Measurements from ENCODE around the gene AFM. TPM values are rescaled to one million over a fixed set of nuclear protein-coding genes. Genes with fewer than 3 reads are reported as not detected.
A peak's percentile ranks its signal among the peaks of the same experiment; 100 is the strongest.

Gene AFM
- total and polyA plus RNA-seq, 5 donors: not detected

DNA sequence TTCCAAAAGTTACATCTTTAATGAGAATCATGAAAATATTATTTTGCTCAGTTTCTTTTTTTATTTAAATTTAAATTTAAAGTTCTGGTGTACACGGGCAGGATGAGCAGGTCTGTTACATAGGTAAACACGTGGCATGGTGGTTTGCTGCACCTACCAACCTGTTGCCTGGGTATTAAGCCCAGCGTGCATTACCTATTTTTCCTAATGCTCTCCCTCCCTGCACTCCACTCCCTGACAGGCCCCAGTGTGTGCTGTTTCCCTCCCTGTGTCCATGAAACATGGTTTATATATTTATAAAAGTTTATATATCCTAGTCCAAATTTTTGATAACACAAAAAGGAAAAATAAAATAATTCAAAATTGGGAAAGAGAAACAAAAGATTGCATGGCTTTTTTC, 41.6 kb upstream of the AFM start:
- Histone ChIP-seq H3K27me3 (ENCODE audit: control insufficient read depth, insufficient read depth) (no peaks in the 10 kb centered on the region), H3K4me3 (ENCODE audit: low read length) (no peak overlapping the region), H3K27ac (ENCODE audit: low read length) (no peak overlapping the region), H3K4me1 (ENCODE audit: control insufficient read depth, insufficient read depth, low read length) (no peaks in the 10 kb centered on the region), H3K9me3 (ENCODE audit: control insufficient read depth, low read length) (no peaks in the 10 kb centered on the region)
- intact Hi-C loops (cut with DNase I): no loop called here
- ATAC-seq (no peak), DNase-seq (no peak)
- WGBS: 78% methylated on average over 3 of the region's 3 CpGs

DNA sequence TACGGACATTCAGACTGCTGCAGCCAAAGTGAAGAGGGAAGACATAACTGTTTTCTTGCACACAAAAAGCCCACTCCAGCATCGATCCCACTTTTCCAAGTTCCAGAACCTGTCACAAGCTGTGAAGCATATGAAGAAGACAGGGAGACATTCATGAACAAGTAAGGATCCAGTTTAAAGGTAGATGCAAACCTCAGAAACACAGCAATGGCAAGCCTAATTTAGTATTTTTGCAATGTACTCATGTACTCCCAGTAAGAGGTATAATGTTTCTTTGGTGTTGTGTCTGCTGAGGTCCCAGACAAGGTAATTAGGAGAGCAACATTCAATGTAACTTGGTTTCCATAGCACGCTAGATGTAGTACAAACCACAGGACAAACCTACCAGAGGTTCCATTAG, 40.9 kb upstream of the AFM start:
- Histone ChIP-seq H3K4me1 (ENCODE audit: control insufficient read depth, insufficient read depth, low read length) (no peaks in the 10 kb centered on the region), H3K27me3 (ENCODE audit: control insufficient read depth, insufficient read depth) (no peaks in the 10 kb centered on the region), H3K27ac (ENCODE audit: low read length) (no peak overlapping the region), H3K4me3 (ENCODE audit: low read length) (no peak overlapping the region), H3K9me3 (ENCODE audit: control insufficient read depth, low read length) (no peaks in the 10 kb centered on the region)
- ATAC-seq: no peak
- intact Hi-C loops (cut with DNase I): no loop called here
- DNase-seq: no peak
- 90% methylated on average over 3 of the region's 3 CpGs for WGBS

GRCh38 chr4:73442275-73442674, 39.3 kb upstream of the AFM start:
- Histone ChIP-seq H3K9me3 (ENCODE audit: control insufficient read depth, low read length) (no peaks in the 10 kb centered on the region), H3K27me3 (ENCODE audit: control insufficient read depth, insufficient read depth) (no peaks in the 10 kb centered on the region), H3K4me1 (ENCODE audit: control insufficient read depth, insufficient read depth, low read length) (no peaks in the 10 kb centered on the region), H3K4me3 (ENCODE audit: low read length) (no peak overlapping the region), H3K27ac (ENCODE audit: low read length) (no peak overlapping the region)
- ATAC-seq (no peak), DNase-seq (no peak)
- WGBS: 69% methylated on average over 5 of the region's 5 CpGs
- intact Hi-C loops (cut with DNase I): no loop called here

- intact Hi-C loops (cut with DNase I): no loop called here
- H3K27me3 ChIP-seq (ENCODE audit: control insufficient read depth, insufficient read depth): no peaks in the 10 kb centered on the region
- H3K4me1 ChIP-seq (ENCODE audit: control insufficient read depth, insufficient read depth, low read length): no peaks in the 10 kb centered on the region
- 59% methylated on average over 3 of the region's 3 CpGs for WGBS
- H3K4me3 ChIP-seq (ENCODE audit: low read length): no peak overlapping the region
- DNase-seq (no peak), ATAC-seq (no peak)
- H3K9me3 ChIP-seq (ENCODE audit: control insufficient read depth, low read length): no peaks in the 10 kb centered on the region
- no peak overlapping the region for H3K27ac ChIP-seq (ENCODE audit: low read length)
Measured at GRCh38 chr4:73443224-73443623, 38.3 kb upstream of the AFM start.

DNA sequence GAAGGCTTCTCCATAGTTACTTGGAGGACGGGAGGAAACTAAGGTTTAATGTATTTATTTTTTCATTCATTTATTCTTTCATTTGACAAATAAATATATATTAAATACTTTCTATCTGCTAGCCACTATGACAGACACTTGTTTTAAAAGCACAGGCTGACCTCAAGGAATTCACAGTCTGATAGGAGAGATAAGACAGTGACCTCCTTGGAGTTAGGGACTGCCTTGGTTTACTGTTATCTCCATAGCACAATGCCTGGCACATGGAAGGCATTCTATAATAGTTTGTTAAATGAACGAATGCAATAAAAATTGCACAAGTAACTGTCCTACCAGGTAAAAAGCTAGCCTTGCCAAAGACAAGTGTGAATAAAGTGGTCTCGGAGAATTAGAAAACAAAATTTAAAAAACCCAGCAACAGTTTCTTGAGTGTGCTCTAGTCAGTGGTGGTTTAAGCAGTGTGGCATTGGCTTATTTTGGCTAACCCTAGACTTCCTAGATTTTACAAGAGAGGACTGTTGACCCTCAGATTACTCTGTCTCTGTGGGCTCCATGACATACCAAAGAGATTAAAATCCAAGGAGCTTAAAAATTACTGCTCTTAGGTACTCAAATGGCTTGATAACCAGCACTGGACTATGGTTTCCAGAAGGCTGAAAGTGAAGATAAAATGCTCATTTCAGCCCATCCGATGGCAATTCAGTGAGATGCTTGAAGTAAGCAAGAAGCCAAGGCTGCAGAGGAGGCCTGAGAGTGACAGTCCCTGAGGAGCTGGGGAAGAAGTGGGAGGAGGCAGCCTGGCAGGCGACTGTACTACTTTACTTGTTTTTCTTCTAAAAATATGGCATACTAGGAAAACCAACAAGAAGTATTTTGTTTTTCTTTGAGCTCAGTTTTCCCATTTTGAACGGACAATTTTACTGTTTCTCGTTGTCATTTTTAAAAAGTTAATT, 35.9 kb upstream of the AFM start:
- H3K27ac ChIP-seq (ENCODE audit: low read length): no peak overlapping the region
- intact Hi-C loops (cut with DNase I): no loop called here

DNA sequence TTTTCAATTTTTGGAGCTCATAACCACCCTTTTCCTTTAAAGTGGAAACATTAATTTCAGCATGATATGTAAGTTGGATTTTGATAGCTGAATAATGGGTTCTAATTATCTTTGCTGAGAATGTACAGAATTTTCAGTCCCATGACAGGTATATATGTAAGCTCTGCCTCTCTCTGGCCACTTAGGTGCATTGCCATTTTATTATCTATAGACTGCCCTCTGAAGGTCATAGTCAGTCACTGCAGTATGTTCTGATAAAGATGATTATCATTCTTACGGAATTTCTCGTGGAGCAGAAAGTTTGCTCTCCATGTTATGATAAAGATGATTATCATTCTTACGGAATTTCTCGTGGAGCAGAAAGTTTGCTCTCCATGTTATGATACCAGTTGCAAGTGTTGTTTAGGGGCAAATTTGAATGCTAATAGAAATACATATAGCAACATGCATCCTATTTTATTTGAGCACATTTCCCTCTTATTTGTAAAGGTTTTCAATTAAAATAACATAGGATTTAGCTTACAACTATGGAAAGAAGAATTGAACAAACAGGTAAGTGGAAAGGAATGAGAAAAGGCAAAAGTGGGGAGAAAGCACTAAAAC, 35.1 kb upstream of the AFM start:
- Histone ChIP-seq H3K9me3 (ENCODE audit: control insufficient read depth, low read length) (no peaks in the 10 kb centered on the region), H3K4me1 (ENCODE audit: control insufficient read depth, insufficient read depth, low read length) (peaks cover 3% of the 10 kb centered on the region), H3K27ac (ENCODE audit: low read length) (no peak overlapping the region), H3K27me3 (ENCODE audit: control insufficient read depth, insufficient read depth) (no peaks in the 10 kb centered on the region), H3K4me3 (ENCODE audit: low read length) (no peak overlapping the region)
- ATAC-seq (no peak), DNase-seq (no peak)
- intact Hi-C loops (cut with DNase I): no loop called here
- WGBS: 16% methylated on average over 4 of the region's 4 CpGs

More for the DNA sequence above, 35.9 kb upstream of the AFM start:
- Histone ChIP-seq H3K27me3 (ENCODE audit: control insufficient read depth, insufficient read depth) (no peaks in the 10 kb centered on the region), H3K4me1 (ENCODE audit: control insufficient read depth, insufficient read depth, low read length) (peaks cover 2% of the 10 kb centered on the region), H3K4me3 (ENCODE audit: low read length) (no peak overlapping the region), H3K9me3 (ENCODE audit: control insufficient read depth, low read length) (no peaks in the 10 kb centered on the region)
- 69% methylated on average over 7 of the region's 7 CpGs for WGBS
- DNase-seq (peak in 2 of 3 donors; percentile 10 to 54), ATAC-seq (no peak)

DNA sequence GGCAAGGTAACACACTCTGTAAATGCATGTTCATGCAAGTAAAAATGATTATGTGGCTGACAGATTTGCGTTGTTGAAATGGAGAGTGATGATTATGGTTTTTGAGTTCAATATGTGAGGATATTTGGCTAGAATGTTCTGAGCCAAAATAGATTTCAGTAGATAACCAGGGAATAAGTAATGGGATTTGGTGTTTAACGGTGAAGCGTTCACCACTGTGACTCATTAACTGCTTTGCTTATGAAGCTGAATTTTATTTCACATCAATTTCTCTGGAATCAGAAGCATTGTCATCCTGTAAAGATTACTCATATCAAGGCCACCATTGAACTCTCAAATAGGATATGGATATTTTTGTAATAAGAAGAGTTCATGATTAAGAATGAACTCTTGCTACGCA, 33.9 kb upstream of the AFM start:
- WGBS: 86% methylated on average over 4 of the region's 4 CpGs
- H3K4me1 ChIP-seq (ENCODE audit: control insufficient read depth, insufficient read depth, low read length): peaks cover 5% of the 10 kb centered on the region
- H3K27me3 ChIP-seq (ENCODE audit: control insufficient read depth, insufficient read depth): no peaks in the 10 kb centered on the region
- H3K27ac ChIP-seq (ENCODE audit: low read length): no peak overlapping the region
- H3K9me3 ChIP-seq (ENCODE audit: control insufficient read depth, low read length): no peaks in the 10 kb centered on the region
- intact Hi-C loops (cut with DNase I): no loop called here
- DNase-seq (no peak), ATAC-seq (no peak)
- H3K4me3 ChIP-seq (ENCODE audit: low read length): no peak overlapping the region

DNA sequence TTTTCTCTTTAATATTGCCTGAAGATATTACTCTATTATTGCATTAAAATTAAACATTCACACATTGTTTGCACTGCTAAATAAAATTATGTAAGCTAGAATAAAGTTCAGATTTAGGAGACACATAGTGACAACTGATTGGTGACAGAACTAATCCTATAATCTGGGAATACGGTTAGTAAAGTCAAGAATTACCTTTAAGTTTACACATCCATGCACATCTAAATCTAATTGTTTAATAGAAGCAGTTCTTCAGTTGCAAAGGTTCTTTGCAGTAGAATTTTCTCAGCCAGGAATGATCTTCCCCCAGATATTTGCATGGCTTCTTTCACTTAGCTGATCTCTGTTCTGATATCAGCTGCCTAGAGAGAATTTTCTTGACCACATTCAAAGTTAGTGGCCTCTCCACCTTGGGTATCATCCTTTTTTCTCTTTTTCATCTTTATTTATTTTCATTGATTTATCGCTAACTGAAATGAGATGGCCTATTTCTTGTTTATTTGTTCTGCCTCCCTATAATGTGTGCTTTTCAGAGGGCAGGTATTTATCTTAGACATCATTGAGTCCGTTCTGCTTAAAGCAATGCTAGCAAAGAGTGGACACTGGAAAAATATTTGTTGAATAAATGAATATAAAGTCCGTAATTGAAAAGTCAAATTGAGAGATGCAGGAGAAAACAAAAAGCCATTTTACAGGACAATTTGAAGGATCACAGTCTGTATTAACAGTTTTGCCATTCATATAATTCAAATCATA, 32.9 kb upstream of the AFM start:
- Histone ChIP-seq H3K4me1 (ENCODE audit: control insufficient read depth, insufficient read depth, low read length) (peaks cover 5% of the 10 kb centered on the region), H3K9me3 (ENCODE audit: control insufficient read depth, low read length) (no peaks in the 10 kb centered on the region), H3K27me3 (ENCODE audit: control insufficient read depth, insufficient read depth) (no peaks in the 10 kb centered on the region), H3K4me3 (ENCODE audit: low read length) (no peak overlapping the region), H3K27ac (ENCODE audit: low read length) (no peak overlapping the region)
- DNase-seq (no peak), ATAC-seq (no peak)
- WGBS: 88% methylated on average over 4 of the region's 4 CpGs
- intact Hi-C loops (cut with DNase I): no loop called here

- intact Hi-C loops (cut with DNase I): no loop called here
- no peak overlapping the region for H3K27ac ChIP-seq (ENCODE audit: low read length)
- H3K4me3 ChIP-seq (ENCODE audit: low read length): no peak overlapping the region
- H3K9me3 ChIP-seq (ENCODE audit: control insufficient read depth, low read length): no peaks in the 10 kb centered on the region
- peak; percentile 75 to 80 for ATAC-seq
- H3K27me3 ChIP-seq (ENCODE audit: control insufficient read depth, insufficient read depth): no peaks in the 10 kb centered on the region
- peaks cover 5% of the 10 kb centered on the region for H3K4me1 ChIP-seq (ENCODE audit: control insufficient read depth, insufficient read depth, low read length)
- DNase-seq: peak; percentile 67 to 87 (median 77)
- WGBS: 40% methylated on average over 9 of the region's 9 CpGs
Measured at GRCh38 chr4:73450398-73451004, 31.0 kb upstream of the AFM start.

DNA sequence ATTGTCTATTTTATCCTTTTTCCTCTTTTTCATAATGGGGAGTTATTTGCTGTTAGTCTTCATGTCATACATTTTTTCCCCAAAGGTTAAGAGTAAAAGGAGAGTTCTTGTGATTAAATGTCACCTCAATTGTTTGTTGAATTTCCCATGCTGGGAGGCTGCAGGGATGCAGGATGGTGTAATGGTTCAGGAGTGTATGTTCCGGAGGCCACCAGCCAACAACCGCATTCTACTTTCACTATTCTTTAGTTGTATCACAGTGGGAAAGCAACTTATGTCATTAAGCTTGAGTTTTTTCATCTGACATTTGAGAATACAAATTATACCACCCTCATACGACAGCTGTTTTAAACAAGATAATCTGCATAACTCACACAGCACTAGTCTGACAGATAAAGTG, 30.1 kb upstream of the AFM start:
- WGBS: 32% methylated on average over 3 of the region's 3 CpGs
- H3K27me3 ChIP-seq (ENCODE audit: control insufficient read depth, insufficient read depth): no peaks in the 10 kb centered on the region
- ATAC-seq: peak in 1 of 2 donors; percentile 45
- no peaks in the 10 kb centered on the region for H3K9me3 ChIP-seq (ENCODE audit: control insufficient read depth, low read length)
- H3K4me1 ChIP-seq (ENCODE audit: control insufficient read depth, insufficient read depth, low read length): peaks cover 5% of the 10 kb centered on the region
- intact Hi-C loops (cut with DNase I): no loop called here
- no peak overlapping the region for H3K4me3 ChIP-seq (ENCODE audit: low read length)
- DNase-seq: peak in 2 of 3 donors; percentile 10 to 46
- no peak overlapping the region for H3K27ac ChIP-seq (ENCODE audit: low read length)
